ENCODE measurements around the gene BCL10. TPM values are rescaled to one million over a fixed set of nuclear protein-coding genes. Genes with fewer than 3 reads are reported as not detected.

Gene BCL10
- total and polyA plus RNA-seq, 2 of the 13 experiments (the other 11 are each of a cell fraction or from before 2014, with no cell fraction given): 3.7 to 14.1 TPM

DNA sequence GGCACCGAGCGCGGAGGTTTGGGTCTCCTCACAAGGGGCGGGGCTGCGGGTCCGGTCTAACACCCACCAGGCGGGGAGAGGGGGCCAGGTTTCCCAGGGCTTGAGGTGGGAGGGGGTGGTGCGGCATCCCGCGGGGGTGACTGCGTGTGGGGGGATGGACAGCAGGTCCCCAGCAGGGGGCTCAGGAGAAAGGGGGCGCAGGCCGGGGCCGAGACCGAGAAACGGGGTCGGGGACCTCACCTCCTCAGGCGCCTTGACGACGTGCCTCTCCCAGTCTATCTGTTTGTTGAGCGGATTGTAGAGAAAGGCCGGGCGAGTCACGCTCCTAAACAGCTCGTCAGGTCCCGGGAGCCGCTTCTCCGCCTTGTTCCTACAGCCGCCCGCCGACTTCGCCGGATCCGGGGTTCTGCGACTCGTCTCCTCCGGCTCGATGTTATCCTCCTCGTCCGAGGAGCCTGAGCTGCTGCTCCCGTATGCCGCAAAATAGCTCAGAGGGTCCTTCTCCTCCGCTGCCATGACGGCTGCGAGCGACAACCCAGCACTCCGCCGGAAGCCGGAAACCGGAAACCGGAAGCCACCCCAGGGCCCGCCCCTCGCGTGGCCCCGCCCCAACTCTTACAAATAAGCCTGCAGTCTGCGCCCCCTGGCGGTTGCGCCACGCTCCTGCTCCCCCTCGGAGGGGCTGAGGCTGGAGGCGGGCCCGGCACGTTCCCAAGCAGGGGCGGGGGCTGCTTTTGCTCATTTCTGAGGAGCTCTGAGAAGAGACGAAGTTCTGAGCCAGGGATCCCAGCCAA, 17.1 kb downstream of the BCL10 start, which contains the start of gene C1orf52 (continued):
- TF ChIP-seq AGO2 (optimal IDR thresholded peaks at IDR 0.05; ENCODE audit: low read depth, low read length) (peak; percentile 37), EP300 (IDR thresholded peaks at IDR 0.05; ENCODE audit: low read depth in 2 of 2, low read length in 2 of 2) (0 out of 4 replicates have a peak, but pooled peaks of 1 of the 2 experiments have one; percentile 40), EP300 (CRISPR knock-in tag; IDR thresholded peaks at IDR 0.05; ENCODE audit: borderline replicate concordance) (no peak), AGO1 (IDR thresholded peaks at IDR 0.05; ENCODE audit: low read depth, low read length, poor library complexity, severe bottlenecking) (no peak), ZNF790 (CRISPR knock-in tag; IDR thresholded peaks at IDR 0.05; ENCODE audit: borderline replicate concordance) (no peak), ZNF510 (CRISPR knock-in tag; IDR thresholded peaks at IDR 0.05; ENCODE audit: low read depth) (no peak), JUNB (CRISPR knock-in tag; IDR thresholded peaks at IDR 0.05; ENCODE audit: borderline replicate concordance) (no peak), NFATC3 (CRISPR knock-in tag; IDR thresholded peaks at IDR 0.05) (no peak), ARID2 (CRISPR knock-in tag; IDR thresholded peaks at IDR 0.05; ENCODE audit: borderline replicate concordance) (no peak), HNRNPK (IDR thresholded peaks at IDR 0.05; ENCODE audit: low read depth, low read length, poor library complexity, severe bottlenecking) (no peak), PAX8 (CRISPR knock-in tag; IDR thresholded peaks at IDR 0.05; ENCODE audit: borderline replicate concordance) (no peak), PRPF4 (IDR thresholded peaks at IDR 0.05; ENCODE audit: low read depth, low read length, poor library complexity, severe bottlenecking) (no peak), ZNF350 (CRISPR knock-in tag; IDR thresholded peaks at IDR 0.05; ENCODE audit: borderline replicate concordance, low read depth) (peak; percentile 70; the same call in 1 of the 2 replicates), ARHGAP35 (CRISPR knock-in tag; IDR thresholded peaks at IDR 0.05; ENCODE audit: borderline replicate concordance) (no peak), EZH2 (conservative IDR thresholded peaks at IDR 0.05; ENCODE audit: low read depth, low read length) (no peak)
- TF ChIP-seq, protein P1, sequence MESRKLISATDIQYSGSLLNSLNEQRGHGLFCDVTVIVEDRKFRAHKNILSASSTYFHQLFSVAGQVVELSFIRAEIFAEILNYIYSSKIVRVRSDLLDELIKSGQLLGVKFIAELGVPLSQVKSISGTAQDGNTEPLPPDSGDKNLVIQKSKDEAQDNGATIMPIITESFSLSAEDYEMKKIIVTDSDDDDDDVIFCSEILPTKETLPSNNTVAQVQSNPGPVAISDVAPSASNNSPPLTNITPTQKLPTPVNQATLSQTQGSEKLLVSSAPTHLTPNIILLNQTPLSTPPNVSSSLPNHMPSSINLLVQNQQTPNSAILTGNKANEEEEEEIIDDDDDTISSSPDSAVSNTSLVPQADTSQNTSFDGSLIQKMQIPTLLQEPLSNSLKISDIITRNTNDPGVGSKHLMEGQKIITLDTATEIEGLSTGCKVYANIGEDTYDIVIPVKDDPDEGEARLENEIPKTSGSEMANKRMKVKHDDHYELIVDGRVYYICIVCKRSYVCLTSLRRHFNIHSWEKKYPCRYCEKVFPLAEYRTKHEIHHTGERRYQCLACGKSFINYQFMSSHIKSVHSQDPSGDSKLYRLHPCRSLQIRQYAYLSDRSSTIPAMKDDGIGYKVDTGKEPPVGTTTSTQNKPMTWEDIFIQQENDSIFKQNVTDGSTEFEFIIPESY (CRISPR knock-in tag; IDR thresholded peaks at IDR 0.05): peak; percentile 66
- TF ChIP-seq, protein P2, sequence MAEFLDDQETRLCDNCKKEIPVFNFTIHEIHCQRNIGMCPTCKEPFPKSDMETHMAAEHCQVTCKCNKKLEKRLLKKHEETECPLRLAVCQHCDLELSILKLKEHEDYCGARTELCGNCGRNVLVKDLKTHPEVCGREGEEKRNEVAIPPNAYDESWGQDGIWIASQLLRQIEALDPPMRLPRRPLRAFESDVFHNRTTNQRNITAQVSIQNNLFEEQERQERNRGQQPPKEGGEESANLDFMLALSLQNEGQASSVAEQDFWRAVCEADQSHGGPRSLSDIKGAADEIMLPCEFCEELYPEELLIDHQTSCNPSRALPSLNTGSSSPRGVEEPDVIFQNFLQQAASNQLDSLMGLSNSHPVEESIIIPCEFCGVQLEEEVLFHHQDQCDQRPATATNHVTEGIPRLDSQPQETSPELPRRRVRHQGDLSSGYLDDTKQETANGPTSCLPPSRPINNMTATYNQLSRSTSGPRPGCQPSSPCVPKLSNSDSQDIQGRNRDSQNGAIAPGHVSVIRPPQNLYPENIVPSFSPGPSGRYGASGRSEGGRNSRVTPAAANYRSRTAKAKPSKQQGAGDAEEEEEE (CRISPR knock-in tag; IDR thresholded peaks at IDR 0.05; ENCODE audit: borderline replicate concordance): no peak
- TF ChIP-seq, protein P3, sequence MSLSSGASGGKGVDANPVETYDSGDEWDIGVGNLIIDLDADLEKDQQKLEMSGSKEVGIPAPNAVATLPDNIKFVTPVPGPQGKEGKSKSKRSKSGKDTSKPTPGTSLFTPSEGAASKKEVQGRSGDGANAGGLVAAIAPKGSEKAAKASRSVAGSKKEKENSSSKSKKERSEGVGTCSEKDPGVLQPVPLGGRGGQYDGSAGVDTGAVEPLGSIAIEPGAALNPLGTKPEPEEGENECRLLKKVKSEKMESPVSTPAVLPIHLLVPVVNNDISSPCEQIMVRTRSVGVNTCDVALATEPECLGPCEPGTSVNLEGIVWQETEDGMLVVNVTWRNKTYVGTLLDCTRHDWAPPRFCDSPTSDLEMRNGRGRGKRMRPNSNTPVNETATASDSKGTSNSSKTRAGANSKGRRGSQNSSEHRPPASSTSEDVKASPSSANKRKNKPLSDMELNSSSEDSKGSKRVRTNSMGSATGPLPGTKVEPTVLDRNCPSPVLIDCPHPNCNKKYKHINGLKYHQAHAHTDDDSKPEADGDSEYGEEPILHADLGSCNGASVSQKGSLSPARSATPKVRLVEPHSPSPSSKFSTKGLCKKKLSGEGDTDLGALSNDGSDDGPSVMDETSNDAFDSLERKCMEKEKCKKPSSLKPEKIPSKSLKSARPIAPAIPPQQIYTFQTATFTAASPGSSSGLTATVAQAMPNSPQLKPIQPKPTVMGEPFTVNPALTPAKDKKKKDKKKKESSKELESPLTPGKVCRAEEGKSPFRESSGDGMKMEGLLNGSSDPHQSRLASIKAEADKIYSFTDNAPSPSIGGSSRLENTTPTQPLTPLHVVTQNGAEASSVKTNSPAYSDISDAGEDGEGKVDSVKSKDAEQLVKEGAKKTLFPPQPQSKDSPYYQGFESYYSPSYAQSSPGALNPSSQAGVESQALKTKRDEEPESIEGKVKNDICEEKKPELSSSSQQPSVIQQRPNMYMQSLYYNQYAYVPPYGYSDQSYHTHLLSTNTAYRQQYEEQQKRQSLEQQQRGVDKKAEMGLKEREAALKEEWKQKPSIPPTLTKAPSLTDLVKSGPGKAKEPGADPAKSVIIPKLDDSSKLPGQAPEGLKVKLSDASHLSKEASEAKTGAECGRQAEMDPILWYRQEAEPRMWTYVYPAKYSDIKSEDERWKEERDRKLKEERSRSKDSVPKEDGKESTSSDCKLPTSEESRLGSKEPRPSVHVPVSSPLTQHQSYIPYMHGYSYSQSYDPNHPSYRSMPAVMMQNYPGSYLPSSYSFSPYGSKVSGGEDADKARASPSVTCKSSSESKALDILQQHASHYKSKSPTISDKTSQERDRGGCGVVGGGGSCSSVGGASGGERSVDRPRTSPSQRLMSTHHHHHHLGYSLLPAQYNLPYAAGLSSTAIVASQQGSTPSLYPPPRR (CRISPR knock-in tag; IDR thresholded peaks at IDR 0.05; ENCODE audit: borderline replicate concordance): no peak
